Body of pancreas (tissue), 4 donors: ENCODE results near the gene PRKACA. TPM values are rescaled to one million over a fixed set of nuclear protein-coding genes. Genes with fewer than 3 reads are reported as not detected.

ENCODE experiments used
- ATAC-seq: fragments of 150-250 bp; one replicate; pipeline ENCODE4 v1.9.1; 2016
- DNase-seq, 4 donors: peaks; one replicate each; pipeline ENCODE4 v3.0.0-alpha.2; 2019
- H3K27ac ChIP-seq, 4 donors: fragments of 200-600 bp; sonication (generic); 1 replicate in 3 of 4; 2 replicates in 1 of 4; pipeline versions ENCODE4 v1.5.1 to v1.6.1; 2016 to 2019; ENCODE audit warnings: mild to moderate bottlenecking in 1 of 4, mixed read lengths in 1 of 4, moderate library complexity in 1 of 4
- H3K27me3 ChIP-seq, 2 donors: fragments of 200-600 bp; sonication (generic); one replicate each; pipeline ENCODE4 v1.6.0; 2016; ENCODE audit warnings: mild to moderate bottlenecking in 1 of 2
- H3K36me3 ChIP-seq, 2 donors: fragments of 200-600 bp; sonication (generic); replicated peaks in 1 of 2; 2 replicates each; pipeline ENCODE4 v1.5.1; 2016; ENCODE audit warnings: low read depth in 2 of 2; ENCODE audit not compliant: insufficient read depth in 1 of 2
- H3K4me1 ChIP-seq: fragments of 200-600 bp; sonication (generic); one replicate; pipeline ENCODE4 v1.6.0; 2016
- H3K4me3 ChIP-seq, 2 donors: fragments of 200-600 bp; sonication (generic); 1 replicate in 1 of 2; 2 replicates in 1 of 2; pipeline ENCODE4 v1.5.1; 2016 to 2019
- H3K9me3 ChIP-seq, 3 donors: fragments of 200-600 bp; sonication (generic); 1 replicate in 2 of 3; 2 replicates in 1 of 3; pipeline ENCODE4 v1.5.1; 2016
- POLR2A ChIP-seq, 3 donors: fragments of 450-650 bp; IDR thresholded peaks; one replicate each; pipeline ENCODE4 v1.6.1; 2016; ENCODE audit warnings: antibody characterized with exemption in 3 of 3, mild to moderate bottlenecking in 2 of 3
- WGBS, 2 donors: methylation state at CpG; one replicate each; pipeline ENCODE4 v1.1.5; 2017; 5-methylcytosine and 5-hydroxymethylcytosine counted together
- intact Hi-C: fragments of 100-400 bp; cut with DNase I; formaldehyde crosslinking; loops from one replicate; pipeline ENCODE4 v1.15.1; 2023
- total RNA-seq, 2 donors: library from RNA; depleted of rRNA; stranded (reverse); fragments of >200 nt; gene quantifications; one replicate each; pipeline ENCODE4 v1.1.0, GENCODE V29; 2016
- TF ChIP-seq, protein P1 (sequence below), 7 experiments: fragments of 450-650 bp in 4 of 7; fragments of 200-600 bp in 3 of 7; sonication (generic) in 3 of 7; IDR thresholded peaks; one replicate each; pipeline ENCODE4 v1.5.1; 2016 to 2019; ENCODE audit warnings: antibody characterized with exemption in 7 of 7

The PRKACA gene
- total RNA-seq: 10 to 100 TPM; 15.5 to 22.6 TPM

DNA sequence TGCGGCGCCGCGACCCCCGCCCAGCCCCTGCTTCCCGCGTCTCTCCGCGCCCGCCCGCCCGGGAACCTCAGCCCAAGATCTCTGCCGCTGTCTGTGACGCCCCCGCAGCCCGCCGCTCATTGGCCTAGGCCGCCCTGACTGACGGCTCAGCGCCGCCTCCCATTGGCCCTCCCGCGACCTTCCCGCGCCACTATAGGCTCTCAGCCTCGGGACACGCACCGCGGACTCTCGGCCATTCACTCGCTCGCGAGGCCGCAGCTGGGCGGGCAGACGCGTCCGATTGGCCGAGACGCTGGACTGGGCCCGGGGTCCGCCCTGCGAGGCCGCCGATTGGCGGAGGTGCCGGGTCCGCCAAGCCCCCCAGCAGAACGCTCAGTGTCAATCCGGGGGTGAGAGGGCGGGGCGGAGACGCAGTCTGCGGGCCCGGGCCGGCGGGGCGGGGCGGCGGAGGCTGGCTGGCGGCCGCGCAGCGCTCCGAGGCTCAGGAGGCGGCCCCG is at the start of gene PRKACA:
TSS of gene PRKACA (minus strand) at position 95 of the 497 bp plus-strand sequence. CDS start 215 bp downstream, outside the sequence.
- H3K9me3 ChIP-seq: no peaks in the 10 kb centered on the region
- TF ChIP-seq POLR2A (IDR thresholded peaks at IDR 0.05): no peak
- TF ChIP-seq, protein P1, sequence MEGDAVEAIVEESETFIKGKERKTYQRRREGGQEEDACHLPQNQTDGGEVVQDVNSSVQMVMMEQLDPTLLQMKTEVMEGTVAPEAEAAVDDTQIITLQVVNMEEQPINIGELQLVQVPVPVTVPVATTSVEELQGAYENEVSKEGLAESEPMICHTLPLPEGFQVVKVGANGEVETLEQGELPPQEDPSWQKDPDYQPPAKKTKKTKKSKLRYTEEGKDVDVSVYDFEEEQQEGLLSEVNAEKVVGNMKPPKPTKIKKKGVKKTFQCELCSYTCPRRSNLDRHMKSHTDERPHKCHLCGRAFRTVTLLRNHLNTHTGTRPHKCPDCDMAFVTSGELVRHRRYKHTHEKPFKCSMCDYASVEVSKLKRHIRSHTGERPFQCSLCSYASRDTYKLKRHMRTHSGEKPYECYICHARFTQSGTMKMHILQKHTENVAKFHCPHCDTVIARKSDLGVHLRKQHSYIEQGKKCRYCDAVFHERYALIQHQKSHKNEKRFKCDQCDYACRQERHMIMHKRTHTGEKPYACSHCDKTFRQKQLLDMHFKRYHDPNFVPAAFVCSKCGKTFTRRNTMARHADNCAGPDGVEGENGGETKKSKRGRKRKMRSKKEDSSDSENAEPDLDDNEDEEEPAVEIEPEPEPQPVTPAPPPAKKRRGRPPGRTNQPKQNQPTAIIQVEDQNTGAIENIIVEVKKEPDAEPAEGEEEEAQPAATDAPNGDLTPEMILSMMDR (IDR thresholded peaks at IDR 0.05): no peak
- no peaks in the 10 kb centered on the region for H3K27me3 ChIP-seq
- 0% methylated on average over 40 of the region's 67 CpGs; no CpG with 5 or more reads in 1 of the 2 donors for WGBS, 2 donors
- peak; percentile 93 for ATAC-seq
- H3K36me3 ChIP-seq: no peaks in the 10 kb centered on the region
- H3K4me1 ChIP-seq: peaks cover 56% of the 10 kb centered on the region
- peak; percentile 98 to 99 (median 99) for DNase-seq
- H3K27ac ChIP-seq: peak within 1 kb of the TSS; percentile 91 to 99 (median 96)
- intact Hi-C loops: no loop called here
- H3K4me3 ChIP-seq: peak within 1 kb of the TSS; percentile 90 to 98

DNA sequence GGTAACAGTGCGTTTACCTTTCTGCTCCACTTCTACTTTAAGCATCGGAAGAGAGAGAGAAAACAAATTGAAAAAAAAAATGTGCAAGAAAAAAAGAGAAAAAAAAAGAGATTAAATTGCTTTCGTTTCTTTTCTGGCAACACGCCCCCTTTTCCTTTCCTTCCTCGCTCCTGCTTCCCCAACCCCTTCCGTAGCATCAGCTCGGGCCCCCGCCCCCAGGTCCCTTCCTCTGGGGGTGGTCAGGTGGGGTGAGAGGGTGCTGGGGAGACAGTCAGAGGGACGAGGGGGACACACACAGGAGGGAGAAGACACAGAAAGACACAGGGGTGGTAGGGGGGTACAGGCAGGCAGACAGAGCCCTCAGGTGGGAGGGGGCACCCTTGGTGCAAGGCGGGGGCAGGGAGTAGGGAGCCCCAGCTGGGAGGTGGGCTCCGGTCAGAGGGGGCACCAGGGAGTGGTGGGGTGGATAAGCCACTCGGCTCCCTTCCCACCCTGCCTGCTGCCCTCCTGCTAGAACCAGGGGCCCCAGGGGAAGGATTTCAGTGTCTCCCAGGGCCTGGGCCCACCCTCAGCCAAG is 49.5 kb upstream of the PRKACA start:
- ATAC-seq: no peak
- no peaks in the 10 kb centered on the region for H3K36me3 ChIP-seq
- intact Hi-C loops: no loop called here
- no peak overlapping the region for H3K4me3 ChIP-seq
- TF ChIP-seq, protein P1 (IDR thresholded peaks at IDR 0.05): no peak
- no peak for TF ChIP-seq POLR2A (IDR thresholded peaks at IDR 0.05)
- 68 to 78% methylated on average over 12 of the region's 12 CpGs for WGBS, 2 donors
- H3K9me3 ChIP-seq: no peaks in the 10 kb centered on the region
- no peak for DNase-seq
- no peaks in the 10 kb centered on the region for H3K4me1 ChIP-seq
- no peaks in the 10 kb centered on the region for H3K27me3 ChIP-seq
- H3K27ac ChIP-seq: no peak overlapping the region

DNA sequence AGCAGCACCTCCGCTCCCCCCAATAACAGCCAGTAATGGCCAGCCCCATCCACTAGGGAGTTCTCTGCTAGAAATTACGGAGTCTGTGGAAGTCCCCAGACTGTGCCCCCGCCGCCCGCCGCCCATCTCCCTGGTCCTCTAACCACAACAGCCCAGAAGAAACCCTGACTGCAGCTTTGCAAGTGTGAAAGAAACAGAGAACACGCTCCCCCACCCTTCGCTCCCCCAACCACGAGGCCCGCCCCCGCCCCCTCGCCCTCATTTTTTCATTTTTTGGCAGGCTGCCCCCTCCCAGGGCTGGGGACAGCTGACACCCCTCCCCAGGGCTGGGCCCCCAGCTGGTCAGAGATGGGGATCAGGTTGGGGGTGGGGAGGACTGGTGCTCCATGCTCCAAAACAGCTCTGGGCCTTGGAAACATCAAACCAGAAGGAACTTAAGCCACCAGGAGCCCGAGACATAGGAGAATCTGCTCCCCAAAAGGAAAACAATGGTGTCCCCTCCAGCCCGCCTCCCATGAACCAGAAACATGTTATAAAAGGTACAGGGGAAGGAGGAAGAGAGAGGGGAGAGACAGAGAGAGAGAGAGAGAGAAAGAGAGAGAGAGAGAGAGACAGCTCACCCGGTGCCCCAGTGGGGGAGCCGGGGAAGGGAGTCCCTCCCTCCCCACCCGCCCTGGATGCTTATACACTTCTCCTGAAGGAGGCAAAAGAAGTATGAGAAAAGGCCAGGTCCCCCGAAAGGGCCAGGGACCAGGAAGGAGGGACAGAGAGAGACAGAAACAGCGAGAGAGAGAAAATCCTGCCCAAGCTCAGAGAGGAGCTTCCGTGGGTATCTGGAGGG is 48.6 kb upstream of the PRKACA start:
- ATAC-seq: no peak
- H3K27ac ChIP-seq: no peak overlapping the region
- WGBS, 2 donors: 74 to 84% methylated on average over 19 of the region's 20 CpGs
- H3K9me3 ChIP-seq: no peaks in the 10 kb centered on the region
- H3K4me3 ChIP-seq: no peak overlapping the region
- no peaks in the 10 kb centered on the region for H3K27me3 ChIP-seq
- TF ChIP-seq, protein P1 (IDR thresholded peaks at IDR 0.05): no peak
- TF ChIP-seq POLR2A (IDR thresholded peaks at IDR 0.05): no peak
- no peaks in the 10 kb centered on the region for H3K4me1 ChIP-seq
- no peak for DNase-seq
- intact Hi-C loops: no loop called here
- H3K36me3 ChIP-seq: no peaks in the 10 kb centered on the region

DNA sequence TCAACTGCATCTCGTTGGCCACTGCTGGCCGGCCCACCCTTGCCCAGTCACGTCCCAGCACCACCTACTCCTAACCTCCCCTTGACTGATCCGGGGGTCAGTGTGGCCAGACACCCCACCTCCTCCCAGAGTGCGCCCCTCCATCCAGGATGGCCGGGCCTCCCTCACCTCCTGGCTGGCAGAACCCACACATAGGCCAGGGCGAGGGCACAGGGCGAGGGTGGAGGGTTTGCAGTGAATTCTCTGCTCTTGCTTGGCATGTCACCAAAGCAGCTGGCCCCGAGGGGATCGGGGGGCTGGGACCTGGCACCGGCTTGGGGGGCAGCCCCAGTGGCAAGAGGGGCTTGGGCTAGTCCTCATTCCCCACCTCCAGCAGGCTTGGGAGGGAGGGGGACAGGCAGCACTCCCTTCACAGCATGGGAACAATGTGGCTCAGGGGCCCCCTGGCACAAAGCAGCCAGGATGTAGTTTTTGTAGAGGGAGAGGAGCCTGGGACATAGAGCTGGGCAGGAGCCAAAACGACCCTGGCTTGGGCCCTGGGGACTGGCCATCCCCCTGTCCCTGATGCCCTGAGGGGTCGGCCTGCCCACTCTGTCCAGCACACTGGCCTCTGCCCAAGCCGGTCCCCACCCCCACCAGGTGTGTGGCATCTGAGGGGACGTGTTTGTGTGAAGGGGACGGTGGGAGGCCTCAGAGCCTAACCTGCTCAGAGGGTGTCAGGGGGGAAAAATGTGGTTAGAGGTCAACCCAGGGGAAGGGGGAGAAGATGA is 47.3 kb upstream of the PRKACA start:
- ATAC-seq (no peak), DNase-seq (no peak)
- intact Hi-C loops: no loop called here
- Histone ChIP-seq H3K4me3 (no peak overlapping the region), H3K27ac (no peak overlapping the region), H3K36me3 (no peaks in the 10 kb centered on the region), H3K9me3 (no peaks in the 10 kb centered on the region), H3K4me1 (no peaks in the 10 kb centered on the region), H3K27me3 (no peaks in the 10 kb centered on the region)
- no peak for TF ChIP-seq POLR2A (IDR thresholded peaks at IDR 0.05)
- TF ChIP-seq, protein P1 (IDR thresholded peaks at IDR 0.05): no peak
- 83 to 91% methylated on average over 6 to 16 of the region's 16 CpGs for WGBS, 2 donors
